Right lung (tissue), 5 donors: ENCODE results near the gene LOXL3. TPM values are rescaled to one million over a fixed set of nuclear protein-coding genes. Genes with fewer than 3 reads are reported as not detected.
"Not testable (repeated sequence)": the region's sequence is repeated elsewhere in the genome, so short reads cannot be mapped to it uniquely, and the experiment has no call there.

Source experiments
- DNase-seq, 2 donors: peaks; one replicate each; pipeline ENCODE4 v3.0.0-alpha.2; 2013
- polyA plus RNA-seq, 5 donors: library from polyadenylated mRNA; unstranded; fragments of 120-200 nt; gene quantifications; one replicate each; pipeline versions ENCODE4 v1.2.1 to v1.2.3, GENCODE V29; 2013; ENCODE audit warnings: inconsistent platforms in 1 of 5, low replicate concordance in 1 of 5; ENCODE audit not compliant: insufficient read length in 5 of 5, insufficient read depth in 1 of 5

The LOXL3 gene
- polyA plus RNA-seq, 5 donors, result 7.9 to 9.9 (median 9.6) TPM

- no peak for DNase-seq
These were observed 60.2 kb downstream of the LOXL3 start for GRCh38 chr2:74493546-74493945.

GRCh38 chr2:74491648-74492544, 61.8 kb downstream of the LOXL3 start:
- no peak for DNase-seq

GRCh38 chr2:74489906-74490305, 63.8 kb downstream of the LOXL3 start:
- no peak for DNase-seq

- no peak for DNase-seq
These were observed 64.9 kb downstream of the LOXL3 start for GRCh38 chr2:74488643-74489481.

- DNase-seq, result no peak
These were observed 67.6 kb downstream of the LOXL3 start for GRCh38 chr2:74486141-74486540.

GRCh38 chr2:74483675-74484164, 70.0 kb downstream of the LOXL3 start:
- not testable (repeated sequence) for DNase-seq

GRCh38 chr2:74482801-74483674, 70.7 kb downstream of the LOXL3 start, which contains the start of the genes CCDC142 and TTC31:
TSS of gene CCDC142 (minus strand) at chr2:74482998. CDS start at chr2:74482837, 161 bp downstream.
TSS of gene TTC31 (plus strand) at chr2:74483081. CDS start at chr2:74483096, 15 bp downstream.
- peak; percentile 96 to 97 for DNase-seq

Other genes starting within 250 kb of the LOXL3 start
- 1 to 10 TPM; 5.2 to 9.9 (median 8.5) TPM for gene SLC4A5, start 210.5 kb downstream of the LOXL3 start, polyA plus RNA-seq
- gene DCTN1, start 173.6 kb downstream of the LOXL3 start, polyA plus RNA-seq, result 100 to 1,000 TPM; 125 to 167 (median 142) TPM
- gene C2orf81, start 132.3 kb downstream of the LOXL3 start, polyA plus RNA-seq, result 1 to 10 TPM; 3.0 to 7.8 (median 6.0) TPM
- 10 to 100 TPM; 28.5 to 40.4 (median 36.6) TPM for gene WDR54, start 132.2 kb downstream of the LOXL3 start, polyA plus RNA-seq
- gene RTKN, start 112.0 kb downstream of the LOXL3 start, polyA plus RNA-seq, result 10 to 100 TPM; 43.1 to 61.5 (median 54.6) TPM
- gene INO80B, start 98.9 kb downstream of the LOXL3 start, polyA plus RNA-seq, result 10 to 100 TPM; 21.4 to 37.0 (median 30.1) TPM
- gene WBP1, start 95.5 kb downstream of the LOXL3 start, polyA plus RNA-seq, result 100 to 1,000 TPM in 4 of 5 donors, 10 to 100 TPM in 1; 95.7 to 134 (median 113) TPM
- 10 to 100 TPM; 34.4 to 51.8 (median 45.7) TPM for gene MOGS, start 88.6 kb downstream of the LOXL3 start, polyA plus RNA-seq
- 10 to 100 TPM; 37.7 to 68.9 (median 40.5) TPM for gene MRPL53, start 81.3 kb downstream of the LOXL3 start, polyA plus RNA-seq
- 10 to 100 TPM; 13.0 to 18.1 (median 16.4) TPM for gene CCDC142, start 70.9 kb downstream of the LOXL3 start, polyA plus RNA-seq
- 10 to 100 TPM; 32.8 to 38.1 (median 35.6) TPM for gene TTC31, start 70.9 kb downstream of the LOXL3 start, polyA plus RNA-seq
- under 1 TPM; 0.22 to 0.94 (median 0.49) TPM for gene LBX2, start 54.3 kb downstream of the LOXL3 start, polyA plus RNA-seq
- 10 to 100 TPM; 20.6 to 28.2 (median 26.1) TPM for gene PCGF1, start 46.2 kb downstream of the LOXL3 start, polyA plus RNA-seq
- gene TLX2, start 39.5 kb downstream of the LOXL3 start, polyA plus RNA-seq, result under 1 TPM in 3 of 5 donors, not detected in 2; 0.06 to 0.14 (median 0.07) TPM
- 1 to 10 TPM in 1 of 5 donors, under 1 TPM in 4; 0.17 to 1.1 (median 0.26) TPM for gene DQX1, start 27.7 kb downstream of the LOXL3 start, polyA plus RNA-seq
- 100 to 1,000 TPM in 2 of 5 donors, 10 to 100 TPM in 3; 82.8 to 108 (median 98.9) TPM for gene AUP1, start 24.2 kb downstream of the LOXL3 start, polyA plus RNA-seq
- gene HTRA2, start 24.0 kb downstream of the LOXL3 start, polyA plus RNA-seq, result 10 to 100 TPM; 30.2 to 37.6 (median 36.6) TPM
- 10 to 100 TPM in 2 of 5 donors, 1 to 10 TPM in 3; 7.7 to 11.8 (median 9.7) TPM for gene DOK1, start 778 bp upstream of the LOXL3 start, polyA plus RNA-seq
- under 1 TPM; 0.22 to 0.48 (median 0.32) TPM for gene M1AP, start 94.4 kb upstream of the LOXL3 start, polyA plus RNA-seq
- gene SEMA4F, start 100.3 kb upstream of the LOXL3 start, polyA plus RNA-seq, result 1 to 10 TPM; 5.7 to 7.2 (median 6.7) TPM